Ishikawa (cell line): ENCODE results near the gene AICDA.

ENCODE experiments used
- CEBPB ChIP-seq: IDR thresholded peaks from 2 replicates; pipeline ENCODE4 v1.6.1; 2012
- CREB1 ChIP-seq: IDR thresholded peaks from 2 replicates; pipeline ENCODE4 v1.6.1; 2012; ENCODE audit warnings: low read depth
- EGR1 ChIP-seq: IDR thresholded peaks from 2 replicates; pipeline ENCODE4 v1.6.1; 2012
- EP300 ChIP-seq: IDR thresholded peaks from 2 replicates; pipeline ENCODE4 v1.6.1; 2012; ENCODE audit warnings: borderline replicate concordance
- FOXM1 ChIP-seq: IDR thresholded peaks from 2 replicates; pipeline ENCODE4 v1.6.1; 2012; ENCODE audit warnings: low read depth, borderline replicate concordance
- NFIC ChIP-seq: IDR thresholded peaks from 2 replicates; pipeline ENCODE4 v1.6.1; 2012
- RAD21 ChIP-seq: IDR thresholded peaks from 2 replicates; pipeline ENCODE4 v1.6.1; 2012; ENCODE audit warnings: low read depth
- TAF1 ChIP-seq: IDR thresholded peaks from 2 replicates; pipeline ENCODE4 v1.6.1; 2012; ENCODE audit warnings: low read depth, mild to moderate bottlenecking
- TEAD4 ChIP-seq: IDR thresholded peaks from 2 replicates; pipeline ENCODE4 v1.6.1; 2012
- YY1 ChIP-seq: IDR thresholded peaks from 2 replicates; pipeline ENCODE4 v1.6.1; 2012; ENCODE audit warnings: low read depth
- ZBTB7A ChIP-seq: IDR thresholded peaks from 2 replicates; pipeline ENCODE4 v1.6.1; 2012; ENCODE audit warnings: low read depth
- TF ChIP-seq, protein P1 (sequence below): IDR thresholded peaks from 2 replicates; pipeline ENCODE4 v1.6.1; 2012

The AICDA gene

DNA sequence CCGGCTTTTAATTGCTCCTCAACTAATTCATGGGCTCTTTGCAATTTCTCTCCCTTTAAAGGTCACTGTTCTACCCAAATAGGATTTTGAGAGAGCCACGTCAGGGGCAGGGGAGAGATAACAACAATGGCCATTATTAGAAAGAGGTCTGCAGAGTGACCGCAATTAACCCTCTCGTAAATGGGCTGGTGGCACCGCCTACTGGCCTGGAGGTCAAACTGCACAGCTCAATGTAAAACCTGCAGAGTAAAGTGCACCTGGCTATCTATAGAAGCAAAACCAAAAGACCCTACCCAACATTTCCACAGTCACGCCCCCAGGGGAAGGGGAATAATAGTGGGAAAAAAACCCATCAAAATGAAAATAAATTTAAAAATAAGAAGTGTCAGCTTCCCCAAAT, 50.3 kb downstream of the AICDA start:
- no peak for TF ChIP-seq EGR1
- peak; percentile 40 for TF ChIP-seq RAD21

DNA sequence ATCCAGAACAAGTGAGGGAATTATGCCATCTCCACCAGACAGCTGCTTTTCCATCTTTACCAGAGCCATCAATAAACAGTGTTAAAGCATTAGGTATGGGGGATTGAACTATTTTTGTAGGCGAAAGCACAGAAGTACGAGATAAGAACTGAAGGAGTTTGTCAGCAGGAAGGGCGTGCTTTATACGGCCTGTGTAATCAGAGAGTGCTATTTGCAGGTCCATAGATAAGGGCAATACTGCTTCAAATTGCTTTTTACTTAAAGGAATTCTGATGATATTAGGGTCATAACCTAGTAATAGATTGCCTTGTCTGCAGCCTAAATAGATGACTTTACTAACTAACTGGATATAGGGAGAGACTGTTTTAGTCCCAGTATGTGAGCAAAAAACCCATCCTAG, 51.6 kb downstream of the AICDA start:
- no peak for TF ChIP-seq EP300

DNA sequence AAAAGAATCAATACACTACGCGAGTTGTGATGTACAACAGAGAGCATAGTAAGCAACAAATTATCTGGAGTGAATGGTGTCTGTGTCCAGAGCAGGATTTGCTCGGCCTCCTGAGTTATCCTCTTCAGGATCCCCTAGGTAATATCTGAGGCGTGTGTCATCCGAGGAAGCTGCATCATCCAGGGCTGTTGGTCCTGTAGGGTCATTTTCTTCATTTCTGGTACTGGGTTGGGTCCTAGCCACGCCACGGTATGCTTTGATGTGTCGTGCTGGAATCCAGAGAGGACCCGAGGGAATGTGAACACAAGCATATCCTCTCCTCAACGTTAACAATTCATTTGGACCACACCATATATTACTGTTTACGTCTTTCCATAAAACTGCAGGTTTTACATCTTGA, 53.0 kb downstream of the AICDA start:
- TF ChIP-seq TAF1 (no peak), ZBTB7A (no peak)

DNA sequence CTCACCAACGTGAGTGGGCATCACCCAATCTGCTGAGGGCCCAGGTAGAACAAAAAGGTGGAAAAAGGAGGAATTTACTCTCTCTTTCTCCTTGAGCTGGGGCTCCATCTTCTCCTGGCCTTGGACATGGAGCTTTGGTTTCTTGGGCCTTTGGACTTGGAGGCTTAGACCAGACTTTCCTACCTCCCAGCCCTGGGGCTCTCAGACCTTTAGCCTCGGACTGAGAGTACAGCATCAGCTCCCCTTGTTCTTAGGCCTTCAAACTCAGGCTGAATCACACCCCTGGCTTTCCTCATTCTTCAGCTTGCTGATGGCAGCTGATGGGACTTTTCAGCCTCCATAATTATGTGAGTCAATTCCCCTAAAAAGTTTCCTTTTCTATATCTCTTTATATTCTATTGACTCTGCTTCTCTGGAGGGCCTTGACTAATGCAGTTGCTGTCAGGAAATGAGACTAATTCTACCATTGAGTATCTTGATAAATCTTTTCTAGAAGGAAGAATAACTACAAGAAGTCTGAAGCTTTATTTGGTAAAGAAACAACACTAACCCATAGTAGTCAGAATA, 56.0 kb downstream of the AICDA start:
- TF ChIP-seq TEAD4 (no peak), FOXM1 (no peak), YY1 (no peak), NFIC (no peak), RAD21 (no peak), EP300 (no peak), TAF1 (no peak), EGR1 (no peak)
- TF ChIP-seq, protein P1, sequence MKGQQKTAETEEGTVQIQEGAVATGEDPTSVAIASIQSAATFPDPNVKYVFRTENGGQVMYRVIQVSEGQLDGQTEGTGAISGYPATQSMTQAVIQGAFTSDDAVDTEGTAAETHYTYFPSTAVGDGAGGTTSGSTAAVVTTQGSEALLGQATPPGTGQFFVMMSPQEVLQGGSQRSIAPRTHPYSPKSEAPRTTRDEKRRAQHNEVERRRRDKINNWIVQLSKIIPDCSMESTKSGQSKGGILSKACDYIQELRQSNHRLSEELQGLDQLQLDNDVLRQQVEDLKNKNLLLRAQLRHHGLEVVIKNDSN: no peak

DNA sequence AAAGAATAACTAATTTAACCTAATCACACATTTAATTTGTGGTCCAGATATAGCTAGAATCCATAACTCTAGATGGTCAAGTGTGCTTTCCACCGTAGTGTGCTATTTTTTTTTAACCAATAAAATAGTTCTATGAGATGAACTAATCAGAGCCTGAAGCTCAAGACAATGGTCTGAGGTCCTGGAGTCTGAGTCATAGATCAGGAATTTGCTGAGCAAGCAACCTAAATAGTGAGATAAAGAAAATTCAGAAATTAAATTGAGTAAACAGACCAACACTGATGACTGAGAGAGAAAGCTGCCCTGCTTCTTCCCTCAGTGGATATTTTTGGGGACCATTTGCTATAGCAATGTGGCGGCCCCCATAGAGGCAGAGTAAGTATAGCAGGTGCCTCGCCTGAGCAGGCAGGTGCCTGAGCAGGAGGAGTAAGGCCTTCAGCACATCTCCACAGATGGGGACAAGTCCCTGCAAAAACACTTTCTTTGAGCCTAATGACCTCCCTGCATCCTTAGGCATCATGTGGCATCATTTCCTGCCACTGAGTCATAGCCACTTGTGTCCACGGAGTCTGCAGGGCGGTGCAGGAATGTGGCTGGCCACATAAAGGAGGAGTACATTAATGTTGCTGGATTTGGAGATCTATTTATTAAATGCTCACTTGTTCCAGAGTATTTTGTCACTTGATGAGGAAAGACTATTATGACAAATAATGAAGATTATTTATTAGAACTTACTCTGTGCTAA, 58.0 kb downstream of the AICDA start:
- peak; percentile 59 for TF ChIP-seq TEAD4
- TF ChIP-seq, protein P1: no peak

DNA sequence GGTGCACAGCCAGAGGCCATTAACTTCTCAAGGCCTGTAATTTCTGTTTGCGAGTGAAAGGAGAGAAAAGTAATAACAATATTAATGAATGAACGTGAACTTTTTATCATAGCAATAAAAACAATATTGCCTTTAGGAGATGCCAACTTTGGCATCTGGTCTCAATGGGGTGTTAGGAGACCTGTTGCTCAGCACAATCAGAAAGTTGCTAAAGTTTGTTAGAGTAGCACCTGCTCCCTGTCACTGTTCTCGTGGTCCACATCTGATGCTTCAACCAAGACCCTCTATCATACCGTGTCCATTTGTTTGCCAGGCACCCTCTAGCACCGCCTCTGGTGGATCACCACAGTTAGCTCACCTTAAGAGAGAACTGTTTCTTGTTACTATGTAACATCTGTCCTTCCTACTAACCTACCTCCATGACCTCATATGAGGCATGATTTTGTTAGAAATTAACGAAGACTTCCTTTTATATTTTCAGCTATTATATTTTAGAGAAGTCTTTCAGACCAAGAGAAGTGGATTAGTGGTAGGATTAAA, 59.5 kb downstream of the AICDA start:
- TF ChIP-seq EP300 (no peak), TAF1 (no peak), NFIC (no peak), ZBTB7A (no peak), CREB1 (no peak), CEBPB (no peak), FOXM1 (no peak), EGR1 (no peak)
- TF ChIP-seq, protein P1: no peak
